Muscle of arm (tissue), 12 donors: ENCODE data around the gene C14orf132. TPM values are rescaled to one million over a fixed set of nuclear protein-coding genes. Genes with fewer than 3 reads are reported as not detected.

Experiments used
- polyA plus RNA-seq, 12 donors: library from polyadenylated mRNA; unstranded; fragments of 120-200 nt; gene quantifications; one replicate each; pipeline ENCODE4 v1.2.1, GENCODE V29; 2013; ENCODE audit not compliant: insufficient read length in 12 of 12

The C14orf132 gene
- polyA plus RNA-seq, 12 donors: 14.9 to 24.9 (median 19.9) TPM; not detected in 1

Other genes starting within 250 kb of the C14orf132 start
- gene TUNAR, start 162.5 kb upstream of the C14orf132 start, polyA plus RNA-seq: under 1 TPM in 7 of 12 donors, not detected in 5; 0.06 to 0.29 (median 0.07) TPM
- 1 to 10 TPM in 11 of 12 donors, not detected in 1; 1.4 to 5.9 (median 2.6) TPM for gene BDKRB2, start 165.5 kb downstream of the C14orf132 start, polyA plus RNA-seq
- 1 to 10 TPM in 2 of 12 donors, under 1 TPM in 8, not detected in 2; 0.28 to 1.2 (median 0.71) TPM for gene BDKRB1, start 216.8 kb downstream of the C14orf132 start, polyA plus RNA-seq